Mammary epithelial cell (primary cell): Measurements from ENCODE around the gene NPBWR2.

Source experiments
- EZH2 ChIP-seq: IDR thresholded peaks from 2 replicates; pipeline ENCODE4 v1.6.1; 2012; ENCODE audit warnings: low read length, inconsistent platforms, borderline replicate concordance
- TF ChIP-seq, protein P1 (sequence below), 2 donors: IDR thresholded peaks in 1 of 2; conservative IDR thresholded peaks in 1 of 2; 2 replicates each; pipeline ENCODE4 v1.5.1; 2011 to 2012; ENCODE audit warnings: inconsistent platforms in 2 of 2, low read length in 2 of 2, mild to moderate bottlenecking in 2 of 2, control low read depth in 1 of 2, low read depth in 1 of 2; ENCODE audit not compliant: insufficient read depth in 1 of 2; ENCODE audit errors: extremely low read depth in 1 of 2

DNA sequence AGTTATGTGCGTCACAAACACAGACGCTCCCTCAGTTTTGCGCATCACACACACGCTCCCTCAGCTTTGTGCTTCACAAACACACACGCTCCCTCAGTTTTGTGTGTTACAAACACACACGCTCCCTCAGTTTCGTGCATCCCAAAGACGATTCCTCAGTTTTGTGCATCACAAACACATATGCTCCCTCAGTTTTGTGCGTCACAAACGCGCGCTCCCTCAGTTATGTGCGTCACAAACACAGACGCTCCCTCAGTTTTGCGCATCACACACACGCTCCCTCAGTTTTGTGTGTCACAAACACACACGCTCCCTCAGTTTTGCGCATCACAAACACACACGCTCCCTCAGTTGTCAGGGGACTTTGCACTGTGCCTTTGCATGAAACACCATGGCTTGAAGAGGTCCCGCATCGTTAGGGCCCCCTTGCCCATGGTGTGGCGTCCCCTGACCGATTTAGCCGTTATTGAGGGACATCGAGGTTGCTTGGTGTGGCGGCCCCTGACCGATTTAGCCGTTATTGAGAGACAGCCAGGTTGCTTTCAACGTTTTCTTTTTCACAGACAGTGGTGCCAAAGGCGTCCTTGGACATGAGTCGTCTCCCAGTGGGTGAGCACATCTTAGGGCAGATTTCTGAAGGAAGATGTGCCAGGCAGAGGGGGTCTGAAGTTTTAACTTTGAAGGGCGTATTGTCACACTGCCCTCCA lies 28.8 kb upstream of the NPBWR2 start:
- TF ChIP-seq, protein P1, sequence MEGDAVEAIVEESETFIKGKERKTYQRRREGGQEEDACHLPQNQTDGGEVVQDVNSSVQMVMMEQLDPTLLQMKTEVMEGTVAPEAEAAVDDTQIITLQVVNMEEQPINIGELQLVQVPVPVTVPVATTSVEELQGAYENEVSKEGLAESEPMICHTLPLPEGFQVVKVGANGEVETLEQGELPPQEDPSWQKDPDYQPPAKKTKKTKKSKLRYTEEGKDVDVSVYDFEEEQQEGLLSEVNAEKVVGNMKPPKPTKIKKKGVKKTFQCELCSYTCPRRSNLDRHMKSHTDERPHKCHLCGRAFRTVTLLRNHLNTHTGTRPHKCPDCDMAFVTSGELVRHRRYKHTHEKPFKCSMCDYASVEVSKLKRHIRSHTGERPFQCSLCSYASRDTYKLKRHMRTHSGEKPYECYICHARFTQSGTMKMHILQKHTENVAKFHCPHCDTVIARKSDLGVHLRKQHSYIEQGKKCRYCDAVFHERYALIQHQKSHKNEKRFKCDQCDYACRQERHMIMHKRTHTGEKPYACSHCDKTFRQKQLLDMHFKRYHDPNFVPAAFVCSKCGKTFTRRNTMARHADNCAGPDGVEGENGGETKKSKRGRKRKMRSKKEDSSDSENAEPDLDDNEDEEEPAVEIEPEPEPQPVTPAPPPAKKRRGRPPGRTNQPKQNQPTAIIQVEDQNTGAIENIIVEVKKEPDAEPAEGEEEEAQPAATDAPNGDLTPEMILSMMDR (conservative IDR thresholded peaks at IDR 0.05 in 1 of 2, IDR thresholded peaks at IDR 0.05 in 1 of 2; ENCODE audit: extremely low read depth in 1 of 2, insufficient read depth in 1 of 2, low read depth in 1 of 2, low read length in 2 of 2) = no peak
- TF ChIP-seq EZH2 = no peak
